ENCODE measurements around the gene THBS3.
"Not testable (repeated sequence)": the region's sequence is repeated elsewhere in the genome, so short reads cannot be mapped to it uniquely, and the experiment has no call there.

DNA sequence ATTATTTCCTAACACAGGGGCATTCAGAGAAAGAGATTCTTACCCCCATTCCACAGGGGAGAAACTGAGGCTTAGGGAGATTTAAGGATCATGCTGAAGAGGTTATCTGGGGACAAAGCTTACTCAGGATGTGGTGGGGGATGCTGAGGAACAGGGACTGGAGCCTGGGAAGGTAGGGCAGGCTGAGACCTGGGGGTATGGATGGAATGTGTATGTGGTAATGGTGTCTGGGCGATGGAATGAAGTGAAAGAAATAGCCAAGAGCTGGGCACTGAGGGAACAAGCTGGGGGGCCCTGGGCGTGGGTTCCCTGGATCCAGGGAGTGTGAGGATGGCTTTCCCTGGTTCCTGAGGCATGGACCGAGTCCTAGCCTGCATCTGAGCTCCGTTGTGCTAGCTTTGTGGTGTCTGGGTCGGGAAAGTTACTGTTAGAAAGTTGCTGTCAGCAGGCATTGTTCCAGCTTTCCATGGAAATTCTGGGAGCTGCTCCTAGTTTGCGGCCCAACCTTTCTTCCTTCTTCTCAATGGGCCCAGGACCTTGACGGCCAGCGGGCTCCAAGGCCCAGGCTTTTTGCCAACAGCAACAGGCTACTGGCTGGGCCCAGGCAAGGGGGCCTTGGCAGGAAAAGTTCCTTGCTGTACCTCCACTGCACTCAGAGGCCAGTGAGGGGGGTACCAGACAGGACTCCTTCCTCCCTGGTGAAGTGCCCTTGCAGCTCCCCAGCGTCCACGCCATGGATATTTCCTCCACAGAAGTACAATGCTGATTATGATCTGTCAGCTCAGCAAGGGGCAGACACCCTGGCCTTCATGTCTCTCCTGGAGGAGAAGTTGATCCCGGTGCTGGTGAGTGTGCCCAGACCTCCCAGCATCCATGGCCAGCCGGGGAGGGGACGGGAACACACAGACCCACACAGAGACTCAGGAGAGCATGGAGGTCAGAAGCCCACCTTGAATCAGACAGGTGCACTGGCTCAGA is 24.6 kb upstream of the THBS3 start:
- not testable (repeated sequence) for TF ChIP-seq POLR2AphosphoS5, POLR2A (IDR thresholded peaks at IDR 0.05)
- TF ChIP-seq, protein P1, sequence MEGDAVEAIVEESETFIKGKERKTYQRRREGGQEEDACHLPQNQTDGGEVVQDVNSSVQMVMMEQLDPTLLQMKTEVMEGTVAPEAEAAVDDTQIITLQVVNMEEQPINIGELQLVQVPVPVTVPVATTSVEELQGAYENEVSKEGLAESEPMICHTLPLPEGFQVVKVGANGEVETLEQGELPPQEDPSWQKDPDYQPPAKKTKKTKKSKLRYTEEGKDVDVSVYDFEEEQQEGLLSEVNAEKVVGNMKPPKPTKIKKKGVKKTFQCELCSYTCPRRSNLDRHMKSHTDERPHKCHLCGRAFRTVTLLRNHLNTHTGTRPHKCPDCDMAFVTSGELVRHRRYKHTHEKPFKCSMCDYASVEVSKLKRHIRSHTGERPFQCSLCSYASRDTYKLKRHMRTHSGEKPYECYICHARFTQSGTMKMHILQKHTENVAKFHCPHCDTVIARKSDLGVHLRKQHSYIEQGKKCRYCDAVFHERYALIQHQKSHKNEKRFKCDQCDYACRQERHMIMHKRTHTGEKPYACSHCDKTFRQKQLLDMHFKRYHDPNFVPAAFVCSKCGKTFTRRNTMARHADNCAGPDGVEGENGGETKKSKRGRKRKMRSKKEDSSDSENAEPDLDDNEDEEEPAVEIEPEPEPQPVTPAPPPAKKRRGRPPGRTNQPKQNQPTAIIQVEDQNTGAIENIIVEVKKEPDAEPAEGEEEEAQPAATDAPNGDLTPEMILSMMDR (IDR thresholded peaks at IDR 0.05) = not testable (repeated sequence)
